GM18519 (cell line): ENCODE measurements around the gene GPRC5B.

Experiments
- ATAC-seq: cut with Tn5 transposase; IDR thresholded peaks from one replicate; pipeline ENCODE4 v1.9.1; 2021; ENCODE audit warnings: mild to moderate bottlenecking, moderate library complexity; ENCODE audit not compliant: unreplicated experiment, low FRiP score

GPRC5B gene, protein sequence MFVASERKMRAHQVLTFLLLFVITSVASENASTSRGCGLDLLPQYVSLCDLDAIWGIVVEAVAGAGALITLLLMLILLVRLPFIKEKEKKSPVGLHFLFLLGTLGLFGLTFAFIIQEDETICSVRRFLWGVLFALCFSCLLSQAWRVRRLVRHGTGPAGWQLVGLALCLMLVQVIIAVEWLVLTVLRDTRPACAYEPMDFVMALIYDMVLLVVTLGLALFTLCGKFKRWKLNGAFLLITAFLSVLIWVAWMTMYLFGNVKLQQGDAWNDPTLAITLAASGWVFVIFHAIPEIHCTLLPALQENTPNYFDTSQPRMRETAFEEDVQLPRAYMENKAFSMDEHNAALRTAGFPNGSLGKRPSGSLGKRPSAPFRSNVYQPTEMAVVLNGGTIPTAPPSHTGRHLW

DNA sequence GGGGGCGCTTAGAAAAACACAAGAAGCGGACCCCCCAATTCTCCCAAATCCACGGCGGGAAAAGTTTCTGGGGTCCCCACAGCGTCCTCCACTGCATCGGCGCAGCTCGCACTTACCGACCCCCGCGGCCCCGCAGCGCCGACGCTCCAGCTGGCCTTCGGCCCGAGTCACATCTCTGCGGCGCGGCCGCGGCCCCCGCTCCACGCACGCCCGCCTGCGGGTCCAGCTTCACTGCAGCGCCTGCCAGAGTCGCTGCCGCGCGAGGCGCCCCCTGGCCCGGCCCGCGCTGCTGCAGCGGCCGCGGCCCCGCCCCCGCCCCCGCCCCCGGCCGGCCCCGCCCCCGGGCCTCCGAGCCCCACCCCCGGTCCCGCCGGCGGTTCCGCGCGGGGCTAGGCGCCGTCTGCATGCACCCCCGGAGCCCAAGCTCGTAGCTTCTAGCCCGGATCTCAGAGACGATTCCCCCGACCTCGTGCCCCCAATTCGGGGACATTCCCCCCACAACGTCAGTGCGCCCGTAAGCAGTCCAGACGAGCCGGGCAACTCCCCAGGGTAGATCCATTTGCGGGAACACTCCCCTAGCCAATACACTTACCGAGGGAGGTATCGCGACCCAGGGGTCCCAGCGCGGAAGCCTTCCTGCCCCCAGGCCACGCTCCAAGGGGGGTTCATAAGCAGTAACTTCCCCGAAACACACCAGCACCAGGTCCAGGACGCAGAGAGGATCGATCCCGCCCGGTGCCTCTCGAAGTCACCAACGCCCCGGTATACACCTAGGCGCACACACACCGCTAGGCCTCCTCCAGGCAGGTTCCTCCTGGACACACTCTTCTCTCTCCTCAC is at the start of gene GPRC5B:
Gene GPRC5B (minus strand): TSS at position 238 of the 840 bp plus-strand sequence. CDS start 12,003 bp downstream, outside the sequence.
- no peak for ATAC-seq

DNA sequence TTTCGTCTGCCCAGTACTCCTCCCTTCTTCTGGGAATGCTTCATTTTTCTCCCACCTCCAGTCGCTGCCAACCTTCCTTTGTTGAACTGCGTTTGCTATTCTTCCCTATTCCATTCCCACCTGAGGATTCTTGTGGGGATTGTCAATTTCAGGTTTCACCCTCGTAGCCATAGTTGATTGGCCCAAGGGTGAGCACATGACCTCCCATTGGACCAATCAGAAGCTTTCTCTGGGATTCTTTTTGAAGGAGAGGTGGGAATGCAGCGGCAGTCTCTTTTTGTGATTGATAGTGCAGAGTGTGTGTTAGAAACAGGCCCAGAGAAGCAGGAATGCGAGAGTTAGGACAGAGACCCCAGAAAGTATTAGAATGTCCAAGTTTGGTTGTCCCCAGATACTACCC is 49.1 kb upstream of the GPRC5B start:
- ATAC-seq, result no peak

DNA sequence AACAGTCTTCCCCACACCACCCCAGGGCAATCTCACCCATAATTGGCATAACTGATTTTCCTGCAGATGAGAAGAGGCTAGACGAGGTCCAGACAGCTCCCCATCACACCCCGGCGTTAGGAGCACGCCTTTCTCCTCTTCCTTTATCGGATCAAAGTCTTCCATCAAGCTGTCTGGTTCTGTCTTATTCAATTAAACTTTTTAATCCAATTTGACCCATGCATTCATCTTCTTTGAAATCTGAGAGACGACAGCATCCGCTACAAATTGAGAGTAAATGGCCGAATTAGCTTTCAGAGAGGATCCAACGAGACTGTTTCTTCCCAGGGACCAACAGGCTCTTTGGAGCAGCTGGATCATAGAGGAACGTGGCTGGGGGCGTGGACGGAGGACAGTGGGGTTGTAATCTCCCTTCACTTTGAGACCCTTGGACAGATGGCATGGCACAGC is 44.4 kb upstream of the GPRC5B start:
- no peak for ATAC-seq

DNA sequence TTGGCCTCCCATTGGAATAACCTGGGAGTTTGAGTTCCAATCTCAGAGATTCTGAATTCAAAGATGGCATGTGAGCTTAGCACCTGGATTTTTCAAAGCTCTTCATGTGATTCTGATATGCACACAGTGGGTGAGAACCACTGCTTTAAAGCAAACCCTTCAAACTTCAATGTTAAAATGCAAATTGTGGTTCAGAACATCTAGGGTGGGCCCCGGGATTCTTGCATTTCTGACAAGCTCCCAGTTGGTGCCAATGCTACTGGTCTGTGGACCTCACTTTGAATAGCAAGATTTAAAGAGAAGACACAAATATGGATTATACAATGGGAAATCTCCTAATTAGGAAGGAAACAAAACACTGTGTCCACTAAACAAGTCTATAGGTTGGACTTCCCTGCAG is 43.8 kb upstream of the GPRC5B start:
- no peak for ATAC-seq

DNA sequence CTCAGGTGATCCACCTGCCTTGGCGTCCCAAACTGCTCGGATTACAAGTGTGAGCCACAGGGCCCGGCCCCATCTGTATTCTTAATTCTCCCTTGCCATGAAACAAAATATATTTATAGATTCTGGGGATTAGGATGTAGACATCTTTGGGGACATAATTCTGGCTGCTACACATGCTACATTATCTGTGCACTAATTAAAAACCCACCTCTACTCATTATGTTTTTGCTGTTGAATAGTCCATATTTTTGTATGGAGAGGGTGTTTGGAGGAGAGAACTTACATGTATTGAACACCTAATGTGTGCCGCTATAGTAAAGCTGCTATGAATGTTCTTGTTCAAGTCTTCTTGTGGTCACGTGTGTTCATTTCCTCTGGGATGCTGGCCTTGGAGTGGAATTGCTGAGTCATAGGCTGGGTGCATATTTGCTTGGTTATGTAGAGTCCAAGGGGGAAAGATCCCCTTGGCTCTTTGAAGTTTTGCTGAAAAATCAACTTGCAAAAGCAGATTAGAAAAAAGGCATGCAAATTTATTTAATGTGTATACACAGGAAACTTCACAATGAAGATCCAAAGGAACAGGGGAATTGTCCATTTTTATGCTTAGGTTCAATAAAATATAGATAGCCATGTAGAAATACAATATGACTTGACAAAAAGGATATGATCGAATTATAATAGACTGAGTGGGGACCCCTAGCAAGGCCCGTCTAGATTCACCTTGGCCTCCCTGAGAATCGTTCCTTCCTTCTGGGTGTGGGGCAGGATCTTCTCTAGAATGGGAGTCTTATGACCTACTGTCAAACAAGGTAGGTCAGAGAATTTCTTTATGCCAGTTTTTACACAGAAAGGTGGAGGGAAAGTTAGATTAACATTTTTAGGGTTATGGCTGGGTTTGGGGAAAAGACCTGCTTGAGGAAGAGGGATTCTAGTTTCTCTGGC is 42.1 kb upstream of the GPRC5B start:
- no peak for ATAC-seq

DNA sequence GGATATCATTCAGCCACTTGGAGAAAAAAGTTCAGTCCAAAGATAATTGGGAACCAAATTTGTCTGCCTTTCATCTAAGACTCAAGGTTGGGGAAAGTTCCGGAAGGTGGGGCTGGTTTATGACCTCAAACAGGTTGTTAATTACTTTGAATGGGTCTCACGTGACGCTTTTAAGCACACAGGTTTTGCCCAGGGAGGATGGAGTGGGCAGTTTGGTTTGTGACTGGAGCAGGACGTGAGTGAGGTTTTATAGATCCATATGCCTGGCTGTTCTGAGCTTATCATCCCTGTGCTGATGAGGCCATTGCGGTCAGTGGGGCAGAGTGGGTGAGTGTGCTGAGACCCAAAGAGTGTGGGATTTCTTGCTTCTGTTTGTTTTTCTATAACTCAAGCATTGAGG is 38.7 kb upstream of the GPRC5B start:
- ATAC-seq, result no peak

DNA sequence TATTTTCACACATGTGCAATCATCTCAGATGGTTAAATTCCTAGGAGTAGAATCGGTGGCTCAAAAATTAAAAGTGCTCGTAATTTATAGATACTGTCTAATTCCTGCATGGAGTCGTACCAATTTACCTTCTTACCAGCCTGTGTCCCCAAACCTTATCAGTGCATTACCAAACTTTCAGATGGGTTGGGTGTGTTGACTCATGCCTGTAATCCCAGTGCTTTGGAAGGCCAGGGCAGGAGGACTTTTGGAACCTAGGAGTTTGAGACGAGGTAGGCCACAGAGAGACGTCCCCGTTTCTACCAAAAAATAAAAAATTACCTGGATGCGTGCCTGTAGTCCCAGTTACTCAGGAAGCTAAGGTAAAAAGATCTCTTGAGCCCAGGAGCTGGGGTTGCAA is 34.5 kb upstream of the GPRC5B start:
- ATAC-seq, result no peak

DNA sequence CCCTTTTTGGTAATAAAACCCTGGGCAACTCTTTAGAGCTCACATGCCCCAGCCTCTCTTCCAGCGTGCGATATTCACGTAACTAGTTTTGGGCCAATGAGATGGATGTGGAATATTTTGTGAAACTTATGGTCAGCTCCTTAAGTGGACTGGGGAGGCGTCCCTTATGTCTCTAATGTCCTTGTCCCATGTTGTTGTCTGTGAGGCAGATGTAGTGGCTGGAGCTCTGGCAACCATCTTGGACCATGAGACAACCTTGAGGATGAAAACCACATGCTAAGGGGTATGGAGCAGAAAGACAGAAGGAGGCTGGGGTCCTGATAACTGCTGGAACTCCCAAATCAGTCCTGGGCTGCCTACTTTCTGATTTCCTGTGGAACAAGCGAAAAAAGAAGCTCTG is 31.4 kb upstream of the GPRC5B start:
- ATAC-seq, result no peak

DNA sequence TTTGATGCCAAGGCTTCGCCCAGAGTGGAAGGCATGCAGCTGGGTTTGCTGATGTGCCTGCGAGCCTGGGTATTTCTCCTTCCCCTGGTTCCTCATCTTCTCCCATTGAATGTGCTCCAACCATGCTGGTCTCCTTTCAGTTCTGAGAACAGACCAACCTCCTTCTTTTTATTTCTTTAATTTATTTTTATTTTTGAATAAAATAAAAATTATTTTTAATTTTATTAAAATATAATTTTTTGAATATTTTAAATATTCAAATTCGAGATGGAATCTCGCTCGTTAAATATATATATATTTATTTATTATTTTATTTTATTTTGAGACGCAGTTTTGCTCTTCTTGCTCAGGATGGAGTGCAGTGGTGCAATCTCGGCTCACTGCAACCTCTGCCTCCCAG is 30.2 kb upstream of the GPRC5B start:
- no peak for ATAC-seq

DNA sequence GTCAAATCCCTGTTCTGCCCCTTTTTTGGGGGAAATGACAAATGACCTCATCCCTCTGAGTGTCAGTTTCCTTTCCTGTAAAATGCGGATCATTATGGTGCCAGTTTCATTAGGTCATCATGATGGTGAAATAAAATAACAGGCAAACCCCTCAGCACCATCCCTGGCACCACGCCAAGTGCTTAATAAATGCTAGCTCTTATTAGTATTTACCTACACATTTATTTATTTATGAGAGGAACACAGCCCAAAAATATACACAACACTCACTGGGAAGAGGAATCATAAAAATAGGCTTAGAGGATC is 28.6 kb upstream of the GPRC5B start:
- ATAC-seq, result no peak

DNA sequence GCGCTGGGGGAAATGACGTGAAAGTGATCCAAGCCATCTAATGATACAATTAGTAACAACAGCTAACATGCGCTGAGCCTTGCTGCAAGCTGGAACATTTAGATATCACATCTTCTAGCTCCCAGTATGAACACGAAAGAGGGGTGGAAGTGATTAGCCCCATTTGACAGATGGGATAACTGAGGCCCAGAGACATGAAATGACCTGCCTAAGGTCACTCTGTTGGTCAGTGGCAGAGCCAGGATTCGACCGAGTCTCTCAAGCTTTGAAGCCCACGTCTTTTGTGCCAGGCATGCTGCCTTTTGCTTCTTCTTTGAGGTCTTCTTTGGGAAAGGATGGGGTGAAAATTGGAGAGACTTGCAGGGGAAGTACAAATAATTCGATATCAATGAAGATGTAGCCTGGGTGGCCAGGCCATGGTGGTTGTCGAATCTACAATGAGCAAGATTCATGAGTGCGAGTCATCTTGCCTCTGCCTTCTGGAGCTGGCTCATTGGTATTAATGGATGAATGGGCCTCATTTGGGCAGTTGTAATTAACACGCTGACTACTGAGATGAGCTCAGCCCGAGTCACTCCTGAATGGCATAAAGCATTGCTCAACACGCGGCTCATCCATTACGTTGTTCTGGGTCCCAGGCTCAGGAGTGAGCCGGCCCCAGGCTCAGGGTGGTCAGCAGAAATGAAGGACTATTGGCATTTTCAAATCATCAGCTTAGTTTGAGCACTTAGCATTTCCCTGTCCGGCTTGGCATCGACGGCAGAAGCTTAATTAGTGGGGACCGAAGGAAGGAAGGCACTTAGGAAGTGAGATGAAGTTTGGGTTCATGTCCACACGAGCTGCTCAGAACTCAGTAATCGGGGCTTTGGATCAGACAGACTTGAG is 28.0 kb upstream of the GPRC5B start:
- no peak for ATAC-seq

DNA sequence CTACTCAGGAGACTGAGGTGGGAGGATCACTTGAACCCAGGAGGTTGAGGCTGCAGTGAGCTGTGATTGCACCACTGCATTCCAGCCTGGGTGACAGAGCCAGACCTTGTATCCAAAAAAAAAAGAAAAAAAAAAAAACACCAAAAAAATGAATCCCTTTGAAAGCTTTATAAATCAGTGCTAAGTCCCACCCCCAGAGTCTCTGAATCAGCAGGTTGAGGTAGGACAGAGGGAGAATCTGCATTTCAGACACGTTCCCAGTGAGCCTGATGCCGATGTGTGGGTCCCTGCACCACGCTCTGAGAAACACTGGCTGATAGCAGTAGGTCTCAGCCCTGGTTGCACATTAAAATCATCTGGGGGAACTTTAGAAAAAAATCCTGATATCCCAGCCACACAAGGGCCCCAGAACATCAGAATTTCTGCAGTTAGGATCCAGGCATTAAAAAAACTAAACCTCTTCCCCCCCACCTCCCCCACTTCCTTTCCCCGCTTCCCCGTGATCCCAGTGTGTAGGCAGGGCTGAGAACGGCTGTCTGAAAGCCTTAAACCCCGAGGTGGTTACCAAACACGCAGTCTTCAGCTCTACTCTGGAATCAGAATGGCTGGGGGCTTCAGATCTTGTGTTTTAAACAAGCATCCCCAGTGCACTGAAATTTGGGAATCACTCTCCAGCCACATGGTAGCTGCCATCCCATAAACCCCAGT is 27.3 kb upstream of the GPRC5B start:
- ATAC-seq, result no peak

DNA sequence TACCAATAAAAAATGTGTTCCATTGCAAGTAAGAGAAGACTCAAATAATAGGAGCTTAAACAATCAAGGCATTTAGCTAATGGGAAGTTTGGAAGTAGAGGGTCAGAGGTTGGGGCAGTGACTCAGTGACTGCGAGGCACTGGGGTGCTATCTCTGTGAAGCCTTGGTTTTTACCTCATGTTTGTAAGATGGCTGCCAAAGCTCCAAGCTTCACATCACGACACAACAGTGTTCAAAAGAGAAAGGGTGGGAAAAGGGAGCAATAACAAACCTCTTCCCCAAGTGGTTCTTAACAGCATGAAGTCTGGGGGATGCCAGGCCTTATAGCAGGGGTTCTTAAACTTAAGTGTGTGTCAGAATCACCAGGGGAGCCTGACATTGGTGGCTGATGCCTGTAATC is 26.6 kb upstream of the GPRC5B start:
- no peak for ATAC-seq

DNA sequence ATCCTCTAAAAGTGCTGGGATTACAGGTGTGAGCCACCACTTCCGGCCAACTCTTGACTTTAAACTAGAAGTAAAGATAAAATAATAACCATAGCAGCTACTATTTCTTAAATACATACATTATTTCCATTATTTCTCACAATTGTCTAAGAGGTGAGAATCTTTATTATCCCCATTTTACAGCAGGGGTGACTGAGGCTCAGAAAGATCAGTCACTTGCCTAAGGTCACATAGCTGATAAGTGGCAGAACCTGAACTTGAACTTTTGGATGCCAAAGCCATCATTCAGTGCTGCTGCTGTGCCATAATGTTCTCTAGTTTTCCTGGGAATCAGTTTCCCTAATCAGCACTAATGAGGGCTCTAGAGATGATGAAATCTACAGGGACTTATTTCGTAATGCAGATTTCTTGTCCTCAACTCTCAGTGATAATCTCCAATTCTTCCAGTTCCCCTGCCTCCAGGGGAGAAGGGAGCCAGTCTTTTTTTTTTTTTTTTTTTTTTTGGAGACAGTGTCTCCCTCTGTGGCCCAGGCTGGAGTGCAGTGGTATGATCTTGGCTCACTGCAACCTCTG is 25.2 kb upstream of the GPRC5B start:
- no peak for ATAC-seq

DNA sequence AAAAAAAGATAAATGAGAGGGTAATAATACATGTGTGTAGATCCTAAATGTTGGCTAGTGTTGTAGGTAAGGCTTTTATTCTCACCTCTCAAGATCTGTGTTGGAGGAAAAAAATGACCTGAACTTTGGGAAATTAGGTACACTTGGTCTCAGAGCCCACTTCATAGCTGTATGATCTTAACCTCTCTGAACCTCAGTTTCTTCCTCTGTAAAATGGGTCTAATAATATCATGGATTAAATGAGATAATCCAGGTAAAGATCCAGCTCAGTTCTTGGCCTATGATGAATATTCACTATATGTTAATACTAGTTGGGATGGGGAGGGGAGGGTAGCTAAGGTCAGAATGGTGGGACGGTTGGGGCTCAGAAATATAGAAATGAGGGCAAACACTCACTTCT is 24.3 kb upstream of the GPRC5B start:
- ATAC-seq, result no peak

DNA sequence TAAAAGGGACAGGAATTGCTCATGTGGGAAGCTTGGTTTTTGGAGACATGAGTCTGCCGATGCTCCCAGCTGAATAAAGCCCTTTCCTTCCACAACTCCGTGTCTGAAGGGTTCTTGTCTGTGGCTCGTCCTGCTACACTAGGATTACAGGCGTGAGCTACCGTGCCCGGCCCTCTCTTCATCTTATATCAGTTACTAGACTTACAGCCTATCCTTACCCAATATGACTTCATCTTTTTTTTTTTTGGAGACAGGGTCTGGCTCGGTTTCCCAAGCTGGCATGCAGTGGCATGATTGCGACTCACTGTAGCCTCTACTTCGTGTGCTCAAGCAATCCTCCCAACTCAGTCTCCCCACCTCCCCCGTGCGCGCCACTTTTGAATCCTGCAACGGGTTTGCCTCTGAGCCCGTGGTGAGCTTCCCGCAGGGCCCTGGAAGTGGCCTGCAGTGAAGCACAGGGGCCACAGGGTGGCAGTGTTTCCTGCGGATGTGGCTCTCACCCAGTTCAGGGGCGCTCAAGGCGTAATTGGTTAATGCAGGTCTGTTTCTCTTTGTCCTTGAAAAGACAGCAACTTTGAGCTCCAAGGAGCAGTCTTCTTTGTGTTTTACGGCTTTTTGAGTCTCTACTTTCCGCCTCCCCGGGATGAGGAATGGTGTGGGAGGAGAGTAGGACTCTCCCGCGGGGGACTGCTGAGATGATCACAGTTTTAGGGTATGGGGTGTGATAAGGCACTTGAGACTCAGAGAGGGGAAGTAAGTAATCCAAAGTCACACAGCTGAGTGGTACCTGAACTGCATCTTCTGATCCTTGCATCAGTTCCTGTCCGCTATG is 22.7 kb upstream of the GPRC5B start:
- ATAC-seq, result no peak

DNA sequence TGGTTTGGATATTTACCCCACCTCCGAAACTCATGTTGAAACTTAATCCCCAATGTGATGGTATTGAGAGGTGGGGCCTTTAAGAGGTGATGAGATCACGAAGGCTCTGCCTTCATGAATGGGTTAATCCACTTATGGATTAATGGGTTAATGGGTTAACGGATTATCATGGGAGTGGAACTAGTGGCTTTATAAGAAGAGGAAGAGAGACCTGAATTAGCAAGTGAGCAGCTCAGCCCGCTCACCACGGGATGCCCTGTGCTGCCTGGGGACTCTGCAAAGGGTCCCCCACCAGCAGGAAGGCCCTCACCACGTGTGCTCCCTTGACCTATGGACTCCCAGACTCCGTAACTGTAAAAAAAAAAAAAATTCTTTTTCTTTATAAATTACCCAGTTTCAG is 16.5 kb upstream of the GPRC5B start:
- ATAC-seq, result no peak

DNA sequence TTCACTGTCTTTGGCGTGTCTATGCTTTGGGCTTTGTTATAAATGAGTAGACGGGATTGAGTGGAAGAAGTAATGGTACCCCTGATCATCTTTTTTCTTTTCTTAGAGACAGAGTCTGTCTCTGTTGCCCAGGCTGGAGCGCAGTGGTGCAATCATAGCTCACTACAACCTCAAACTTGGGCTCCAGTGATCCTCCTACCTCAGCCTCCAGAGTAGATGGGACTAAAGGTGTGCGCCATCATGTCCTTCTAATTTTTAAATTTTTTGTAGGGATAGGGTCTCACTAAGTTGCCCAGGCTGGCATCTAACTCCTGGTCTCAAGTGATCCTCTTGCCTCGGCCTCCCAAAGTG is 14.9 kb upstream of the GPRC5B start:
- ATAC-seq, result no peak
